Ishikawa (cell line): ENCODE measurements around the gene ZBTB16.

Source experiments
- CREB1 ChIP-seq: IDR thresholded peaks from 2 replicates; pipeline ENCODE4 v1.6.1; 2012; ENCODE audit warnings: low read depth
- EGR1 ChIP-seq: IDR thresholded peaks from 2 replicates; pipeline ENCODE4 v1.6.1; 2012
- EP300 ChIP-seq: IDR thresholded peaks from 2 replicates; pipeline ENCODE4 v1.6.1; 2012; ENCODE audit warnings: borderline replicate concordance
- MAX ChIP-seq: IDR thresholded peaks from 2 replicates; pipeline ENCODE4 v1.6.1; 2012
- RAD21 ChIP-seq: IDR thresholded peaks from 2 replicates; pipeline ENCODE4 v1.6.1; 2012; ENCODE audit warnings: low read depth
- REST ChIP-seq: IDR thresholded peaks from 2 replicates; pipeline ENCODE4 v1.6.1; 2012; ENCODE audit warnings: low read depth, mild to moderate bottlenecking
- TCF12 ChIP-seq: IDR thresholded peaks from 2 replicates; pipeline ENCODE4 v1.6.1; 2012; ENCODE audit warnings: low read depth
- TEAD4 ChIP-seq: IDR thresholded peaks from 2 replicates; pipeline ENCODE4 v1.6.1; 2012

GRCh38 chr11:114027391-114027790 lies 32.1 kb upstream of the ZBTB16 start:
- TF ChIP-seq CREB1 (no peak), TCF12 (no peak), REST (no peak), TEAD4 (no peak), EP300 (no peak), RAD21 (no peak), MAX (no peak), EGR1 (no peak)
